OCI-LY1 (cell line): ENCODE results near the gene EPM2A.

Experiments
- H2AFZ ChIP-seq: fragments of 200-600 bp; sonication (generic), shearing (Covaris generic); 2 replicates; pipeline ENCODE4 v1.6.0; 2014; ENCODE audit warnings: antibody characterized with exemption, mild to moderate bottlenecking, low read length
- H3F3A ChIP-seq: fragments of 200-600 bp; sonication (generic), shearing (Covaris generic); 2 replicates; pipeline ENCODE4 v1.6.0; 2014; ENCODE audit warnings: mild to moderate bottlenecking, antibody characterized with exemption, low read length, moderate library complexity; ENCODE audit not compliant: insufficient read depth
- H3K27ac ChIP-seq: fragments of 200-600 bp; sonication (generic); 2 replicates; pipeline ENCODE4 v1.5.1; 2014; ENCODE audit warnings: low read length, mixed run types, mild to moderate bottlenecking, low read depth; ENCODE audit not compliant: poor library complexity, severe bottlenecking
- H3K27me3 ChIP-seq: fragments of 200-600 bp; sonication (generic); 2 replicates; pipeline ENCODE4 v1.6.0; 2014; ENCODE audit warnings: antibody characterized with exemption, mild to moderate bottlenecking, low read length, moderate library complexity; ENCODE audit not compliant: insufficient read depth
- H3K36me3 ChIP-seq: fragments of 200-600 bp; sonication (generic); 2 replicates; pipeline ENCODE4 v1.6.1; 2014; ENCODE audit warnings: mild to moderate bottlenecking, antibody characterized with exemption, low read length, moderate library complexity, mixed read lengths; ENCODE audit not compliant: insufficient read depth
- H3K4me1 ChIP-seq: fragments of 200-600 bp; sonication (generic); 2 replicates; pipeline ENCODE4 v1.5.1; 2014; ENCODE audit warnings: mild to moderate bottlenecking, low read length, moderate library complexity; ENCODE audit not compliant: insufficient read depth, severe bottlenecking
- H3K4me2 ChIP-seq: fragments of 200-600 bp; sonication (generic), shearing (Covaris generic); 2 replicates; pipeline ENCODE4 v1.6.1; 2014; ENCODE audit warnings: low read length
- H3K4me3 ChIP-seq: fragments of 200-600 bp; sonication (generic); 2 replicates; pipeline ENCODE4 v1.5.1; 2014; ENCODE audit warnings: low read length, low read depth, mild to moderate bottlenecking, mixed read lengths; ENCODE audit not compliant: poor library complexity, severe bottlenecking
- H3K79me2 ChIP-seq: fragments of 200-600 bp; shearing (Covaris generic); 2 replicates; pipeline ENCODE4 v1.6.1; 2016; ENCODE audit warnings: mixed run types, low read length, mixed read lengths; ENCODE audit not compliant: insufficient read depth
- H3K9ac ChIP-seq: fragments of 200-600 bp; sonication (generic), shearing (Covaris generic); 2 replicates; pipeline ENCODE4 v1.6.1; 2014; ENCODE audit warnings: mild to moderate bottlenecking, low read length, mixed read lengths
- H3K9me2 ChIP-seq: fragments of 200-600 bp; sonication (generic), shearing (Covaris generic); 2 replicates; pipeline ENCODE4 v1.6.1; 2014; ENCODE audit warnings: low read depth, mild to moderate bottlenecking, low read length, mixed read lengths
- H3K9me3 ChIP-seq: fragments of 200-600 bp; shearing (Covaris generic); 2 replicates; pipeline ENCODE4 v1.6.1; 2014; ENCODE audit warnings: low read length, mixed read lengths
- H4K20me1 ChIP-seq: fragments of 200-600 bp; sonication (generic), shearing (Covaris generic); 2 replicates; pipeline ENCODE4 v1.6.0; 2016; ENCODE audit warnings: mild to moderate bottlenecking, low read length; ENCODE audit not compliant: insufficient read depth
- CTCF ChIP-seq: fragments of 200-600 bp; sonication (generic), shearing (Covaris generic); IDR thresholded peaks from 2 replicates; pipeline ENCODE4 v1.5.1; 2017; ENCODE audit warnings: mild to moderate bottlenecking, antibody characterized with exemption, low read length, moderate library complexity, mixed read lengths
- EZH2 ChIP-seq: fragments of 200-600 bp; sonication (generic), shearing (Covaris generic); IDR thresholded peaks from 2 replicates; pipeline ENCODE4 v1.8.0; 2017; ENCODE audit warnings: borderline replicate concordance, mixed run types, mild to moderate bottlenecking, antibody characterized with exemption, low read length, moderate library complexity, mixed read lengths

The EPM2A gene

DNA sequence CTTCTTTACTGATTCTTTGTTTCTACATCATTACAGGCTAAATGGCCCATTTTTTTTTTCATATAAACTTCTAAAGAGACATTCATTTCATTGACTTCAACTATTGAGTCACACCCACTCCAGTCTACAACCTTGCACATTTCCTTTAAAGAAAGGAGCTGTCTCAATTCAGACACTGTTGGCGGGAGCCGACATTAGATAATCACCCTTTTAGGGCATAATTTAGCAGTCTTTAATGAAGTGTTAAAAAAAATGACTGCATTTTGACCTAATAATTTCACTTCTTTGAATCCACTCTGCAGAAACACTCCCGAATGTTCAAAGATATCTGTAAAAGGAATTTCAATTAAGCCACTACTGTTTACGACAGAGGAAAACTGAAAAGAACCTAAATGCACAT is 1.5 kb downstream of the EPM2A start:
- H3K4me3 ChIP-seq, result peak overlapping the region; percentile 95
- peak overlapping the region; percentile 69 for H3K27ac ChIP-seq
- H3K9ac ChIP-seq, result peak overlapping the region; percentile 99

GRCh38 chr6:145733207-145733606 is 2.1 kb downstream of the EPM2A start:
- peaks cover 20% of the 10 kb centered on the region for H3K36me3 ChIP-seq
- no peaks in the 10 kb centered on the region for H3K9me2 ChIP-seq
- no peak overlapping the region for H2AFZ ChIP-seq
- no peaks in the 10 kb centered on the region for H3F3A ChIP-seq
- H3K4me1 ChIP-seq, result peaks cover 25% of the 10 kb centered on the region
- 0 out of 2 replicates have a peak, but pooled peaks cover 4% of the 10 kb centered on the region for H3K79me2 ChIP-seq
- H3K4me2 ChIP-seq, result no peak overlapping the region
- H3K27me3 ChIP-seq, result no peaks in the 10 kb centered on the region
- no peak overlapping the region for H3K4me3 ChIP-seq
- H4K20me1 ChIP-seq, result no peaks in the 10 kb centered on the region
- H3K27ac ChIP-seq, result no peak overlapping the region
- no peak for TF ChIP-seq CTCF
- no peak for TF ChIP-seq EZH2
- H3K9me3 ChIP-seq, result peaks cover 12% of the 10 kb centered on the region
- H3K9ac ChIP-seq, result no peak overlapping the region

More for the DNA sequence above, 1.5 kb downstream of the EPM2A start:
- peaks cover 16% of the 10 kb centered on the region for H3K36me3 ChIP-seq
- H3F3A ChIP-seq, result no peaks in the 10 kb centered on the region
- no peak overlapping the region for H2AFZ ChIP-seq
- TF ChIP-seq CTCF (no peak), EZH2 (no peak)
- H3K4me2 ChIP-seq, result peak overlapping the region; percentile 98
- H3K9me3 ChIP-seq, result peaks cover 8% of the 10 kb centered on the region
- H3K9me2 ChIP-seq, result no peaks in the 10 kb centered on the region
- no peaks in the 10 kb centered on the region for H3K27me3 ChIP-seq
- 0 out of 2 replicates have a peak, but pooled peaks cover 4% of the 10 kb centered on the region for H3K79me2 ChIP-seq
- no peaks in the 10 kb centered on the region for H4K20me1 ChIP-seq
- H3K4me1 ChIP-seq, result peaks cover 25% of the 10 kb centered on the region

DNA sequence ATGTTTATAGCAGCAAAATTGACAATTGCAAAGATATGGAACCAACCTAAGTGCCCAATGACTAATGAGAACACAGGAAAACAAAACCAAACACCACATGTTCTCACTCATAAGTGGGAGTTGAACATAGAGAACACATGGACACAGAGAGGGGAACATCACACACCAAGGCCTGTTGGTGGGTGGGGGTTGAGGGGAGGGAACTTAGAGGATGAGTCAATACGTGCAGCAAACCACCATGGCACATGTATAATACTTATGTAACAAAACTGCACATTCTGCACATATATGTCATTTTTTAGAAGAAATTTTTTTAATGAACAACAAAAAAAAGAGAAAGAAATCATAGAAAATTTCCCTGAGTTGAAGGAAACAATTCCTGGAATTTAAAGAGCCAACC is 3.9 kb downstream of the EPM2A start:
- Histone ChIP-seq H3K27me3 (no peaks in the 10 kb centered on the region), H3K79me2 (0 out of 2 replicates have a peak, but pooled peaks cover 4% of the 10 kb centered on the region)

More for the DNA sequence above, 3.9 kb downstream of the EPM2A start:
- Histone ChIP-seq H3F3A (no peaks in the 10 kb centered on the region), H3K9me2 (no peaks in the 10 kb centered on the region), H3K27ac (no peak overlapping the region), H3K4me1 (peaks cover 20% of the 10 kb centered on the region), H3K9ac (no peak overlapping the region), H3K4me3 (no peak overlapping the region), H2AFZ (no peak overlapping the region), H3K36me3 (peaks cover 20% of the 10 kb centered on the region), H3K4me2 (no peak overlapping the region), H3K9me3 (peaks cover 15% of the 10 kb centered on the region), H4K20me1 (no peaks in the 10 kb centered on the region)
- TF ChIP-seq EZH2 (no peak), CTCF (no peak)
